CD4-positive, alpha-beta memory T cell (primary cell): ENCODE results near the gene ZEB2. TPM values are rescaled to one million over a fixed set of nuclear protein-coding genes. Genes with fewer than 3 reads are reported as not detected.

Experiments
- CTCF ChIA-PET: fragments of 350-600 bp; sonication (Branson Sonifier 250); formaldehyde crosslinking; loops from one replicate; lab custom pipeline; 2021; ENCODE audit warnings: inconsistent platforms; ENCODE audit not compliant: partially characterized antibody; lab: Charles Lee
- POLR2A ChIA-PET: fragments of 350-600 bp; sonication (Branson Sonifier 250); formaldehyde crosslinking; loops from one replicate; lab custom pipeline; 2021; ENCODE audit not compliant: partially characterized antibody; lab: Charles Lee
- DNase-seq, 5 donors: peaks; one replicate each; pipeline versions ENCODE4 v3.0.0 to v3.0.0-alpha.2; 2020 to 2022; ENCODE audit warnings: mixed read lengths in 1 of 5
- H3K27ac ChIP-seq: one replicate; pipeline ENCODE4 v1.7.0; 2013; ENCODE audit warnings: low read depth, low read length
- H3K27me3 ChIP-seq: 2 replicates; pipeline ENCODE4 v1.7.0; 2013; ENCODE audit warnings: mild to moderate bottlenecking, low read length, moderate library complexity; ENCODE audit not compliant: insufficient read depth
- H3K36me3 ChIP-seq: 2 replicates; pipeline ENCODE4 v1.7.0; 2013; ENCODE audit warnings: mild to moderate bottlenecking, low read length, moderate library complexity; ENCODE audit not compliant: insufficient read depth
- H3K4me1 ChIP-seq: 2 replicates; pipeline ENCODE4 v1.7.0; 2013; ENCODE audit warnings: mild to moderate bottlenecking, low read length, moderate library complexity; ENCODE audit not compliant: insufficient read depth
- H3K4me3 ChIP-seq, 2 donors: one replicate each; pipeline ENCODE4 v1.7.0; 2013; ENCODE audit warnings: low read length in 2 of 2, mild to moderate bottlenecking in 1 of 2
- H3K9me3 ChIP-seq, 2 donors: one replicate each; pipeline ENCODE4 v1.7.0; 2013; ENCODE audit warnings: low read length in 2 of 2, control low read depth in 1 of 2; ENCODE audit not compliant: control insufficient read depth in 1 of 2
- H3K27ac Mint-ChIP-seq, 7 donors: one replicate each; pipeline ENCODE4 v1.8.0; 2020 to 2021; ENCODE audit warnings: mixed read lengths in 7 of 7, mild to moderate bottlenecking in 6 of 7, inconsistent platforms in 3 of 7, moderate library complexity in 3 of 7
- H3K27me3 Mint-ChIP-seq, 2 donors: one replicate each; pipeline ENCODE4 v1.8.0; 2020 to 2021; ENCODE audit warnings: mixed read lengths in 2 of 2
- H3K36me3 Mint-ChIP-seq, 2 donors: one replicate each; pipeline ENCODE4 v1.8.0; 2020 to 2021; ENCODE audit warnings: mixed read lengths in 2 of 2, inconsistent platforms in 1 of 2, mild to moderate bottlenecking in 1 of 2
- H3K4me1 Mint-ChIP-seq, 4 donors: one replicate each; pipeline ENCODE4 v1.8.0; 2020 to 2021; ENCODE audit warnings: mixed read lengths in 4 of 4, mild to moderate bottlenecking in 1 of 4
- H3K4me3 Mint-ChIP-seq, 8 donors: one replicate each; pipeline ENCODE4 v1.8.0; 2020 to 2021; ENCODE audit warnings: mixed read lengths in 8 of 8, mild to moderate bottlenecking in 7 of 8, moderate library complexity in 6 of 8, inconsistent platforms in 3 of 8
- H3K9me3 Mint-ChIP-seq, 8 donors: one replicate each; pipeline ENCODE4 v1.8.0; 2020 to 2021; ENCODE audit warnings: mixed read lengths in 8 of 8, mild to moderate bottlenecking in 5 of 8, inconsistent platforms in 3 of 8, moderate library complexity in 1 of 8
- intact Hi-C: fragments of 100-400 bp; cut with micrococcal nuclease; formaldehyde crosslinking; loops from one replicate; pipeline ENCODE4 v1.15.1; 2023
- polyA plus RNA-seq, 2 donors: library from polyadenylated mRNA; unstranded; fragments of 300-500 nt; fragmentation: Illumina TruSeq; gene quantifications; one replicate each; pipeline ENCODE4 v1.2.3, GENCODE V29; 2021
- total RNA-seq, 2 experiments: library from RNA; stranded (reverse); gene quantifications; one replicate each; pipeline ENCODE4 v1.2.3, GENCODE V29; 2021

Gene ZEB2
- total and polyA plus RNA-seq, 4 experiments from 2014 or later = 0.83 to 5.2 (median 2.6) TPM

GRCh38 chr2:144517866-144518747 lies 1.8 kb downstream of the ZEB2 start:
- peak in 1 of 5 donors; percentile 19 for DNase-seq
- H3K36me3 Mint-ChIP-seq = peaks cover 3 to 4% of the 10 kb centered on the region in 2 donors
- H3K36me3 ChIP-seq = no peaks in the 10 kb centered on the region
- no peaks in the 10 kb centered on the region for H3K9me3 ChIP-seq
- peak overlapping the region in 4 of 7 donors; percentile 15 to 84 (median 66) for H3K27ac Mint-ChIP-seq
- peaks cover 0 to 2% (median 0%) of the 10 kb centered on the region in 8 donors for H3K9me3 Mint-ChIP-seq
- peak overlapping the region in 1 of 8 donors; percentile 98 for H3K4me3 Mint-ChIP-seq
- H3K4me1 ChIP-seq = peaks cover 31% of the 10 kb centered on the region
- peaks cover 35% of the 10 kb centered on the region for H3K27me3 ChIP-seq
- ChIA-PET CTCF (interaction anchor here (1.0 kb wide), 1 partner anchor 355 kb away, joined by 3 read pairs; no protein-coding TSS in a partner anchor), POLR2A (interaction anchor here (0.6 kb wide), 1 partner anchor 183 kb away, joined by 5 read pairs; no protein-coding TSS in a partner anchor)
- peaks cover 36 to 47% of the 10 kb centered on the region in 2 donors for H3K27me3 Mint-ChIP-seq
- H3K27ac ChIP-seq = peak overlapping the region; percentile 44
- H3K4me3 ChIP-seq = peak overlapping the region; percentile 36 to 63
- peaks cover 10 to 18% (median 15%) of the 10 kb centered on the region in 4 donors for H3K4me1 Mint-ChIP-seq
- intact Hi-C loops = loop anchor here (5.0 kb wide), 1 partner anchor 186 kb away; a partner anchor contains a TSS

GRCh38 chr2:144516981-144517865 lies 2.7 kb downstream of the ZEB2 start:
- Histone ChIP-seq H3K27me3 (peaks cover 26% of the 10 kb centered on the region), H3K27ac (peak overlapping the region; percentile 44)

GRCh38 chr2:144516411-144516980 lies 3.4 kb downstream of the ZEB2 start:
- no peaks in the 10 kb centered on the region for H3K9me3 ChIP-seq
- Mint-ChIP-seq H3K36me3 (peaks cover 3 to 4% of the 10 kb centered on the region in 2 donors), H3K27ac (peak overlapping the region in 6 of 7 donors; percentile 17 to 81 (median 53)), H3K9me3 (peaks cover 0 to 2% (median 0%) of the 10 kb centered on the region in 8 donors), H3K4me1 (peaks cover 7 to 11% (median 8%) of the 10 kb centered on the region in 4 donors), H3K4me3 (peak overlapping the region; percentile 75 to 92 (median 88)), H3K27me3 (peaks cover 36 to 48% of the 10 kb centered on the region in 2 donors)
- POLR2A ChIA-PET = no interaction called here
- H3K27ac ChIP-seq = peak overlapping the region; percentile 41
- DNase-seq = no peak
- peaks cover 27% of the 10 kb centered on the region for H3K4me1 ChIP-seq
- peak overlapping the region; percentile 33 to 51 for H3K4me3 ChIP-seq
- H3K36me3 ChIP-seq = no peaks in the 10 kb centered on the region
- intact Hi-C loops = loop anchor here (5.0 kb wide), 1 partner anchor 184 kb away; a partner anchor contains a TSS
- peaks cover 25% of the 10 kb centered on the region for H3K27me3 ChIP-seq
- CTCF ChIA-PET = no interaction called here

More at GRCh38 chr2:144516981-144517865, 2.7 kb downstream of the ZEB2 start:
- POLR2A ChIA-PET = no interaction called here
- Mint-ChIP-seq H3K9me3 (peaks cover 0 to 2% (median 0%) of the 10 kb centered on the region in 8 donors), H3K27ac (peak overlapping the region in 5 of 7 donors; percentile 80 to 94 (median 90)), H3K4me1 (peaks cover 7 to 11% (median 9%) of the 10 kb centered on the region in 4 donors), H3K27me3 (peaks cover 35 to 46% of the 10 kb centered on the region in 2 donors), H3K4me3 (peak overlapping the region in 3 of 8 donors; percentile 98 to 100 (median 99)), H3K36me3 (peaks cover 3 to 4% of the 10 kb centered on the region in 2 donors)
- peak; percentile 35 to 59 (median 54) for DNase-seq
- CTCF ChIA-PET = interaction anchor here (1.0 kb wide), 1 partner anchor 354 kb away, joined by 3 read pairs; no protein-coding TSS in a partner anchor
- H3K4me1 ChIP-seq = peaks cover 26% of the 10 kb centered on the region
- no peaks in the 10 kb centered on the region for H3K9me3 ChIP-seq
- peak overlapping the region; percentile 36 to 63 for H3K4me3 ChIP-seq
- H3K36me3 ChIP-seq = no peaks in the 10 kb centered on the region
- intact Hi-C loops = loop anchor here (5.0 kb wide), 1 partner anchor 185 kb away; a partner anchor contains a TSS

GRCh38 chr2:144515696-144516410 lies 4.1 kb downstream of the ZEB2 start:
- Mint-ChIP-seq H3K36me3 (peaks cover 3 to 4% of the 10 kb centered on the region in 2 donors), H3K9me3 (peaks cover 0 to 2% (median 0%) of the 10 kb centered on the region in 8 donors), H3K4me3 (peak overlapping the region; percentile 83 to 92 (median 88)), H3K4me1 (peaks cover 11 to 14% (median 12%) of the 10 kb centered on the region in 4 donors), H3K27ac (peak overlapping the region in 6 of 7 donors; percentile 17 to 82 (median 70)), H3K27me3 (peaks cover 32 to 47% of the 10 kb centered on the region in 2 donors)
- Histone ChIP-seq H3K4me1 (peaks cover 33% of the 10 kb centered on the region), H3K36me3 (no peaks in the 10 kb centered on the region), H3K4me3 (peak overlapping the region; percentile 33 to 51), H3K9me3 (no peaks in the 10 kb centered on the region), H3K27ac (peak overlapping the region; percentile 52), H3K27me3 (peaks cover 25% of the 10 kb centered on the region)
- ChIA-PET CTCF (no interaction called here), POLR2A (no interaction called here)
- intact Hi-C loops = loop anchor here (5.0 kb wide), 1 partner anchor 184 kb away; a partner anchor contains a TSS
- peak in 3 of 5 donors; percentile 25 to 47 (median 33) for DNase-seq

GRCh38 chr2:144515099-144515695 lies 4.7 kb downstream of the ZEB2 start:
- Mint-ChIP-seq H3K27me3 (peaks cover 32 to 47% of the 10 kb centered on the region in 2 donors), H3K36me3 (peaks cover 3 to 6% of the 10 kb centered on the region in 2 donors), H3K9me3 (peaks cover 0 to 2% (median 0%) of the 10 kb centered on the region in 8 donors), H3K4me1 (peaks cover 12 to 19% (median 17%) of the 10 kb centered on the region in 4 donors), H3K4me3 (peak overlapping the region; percentile 65 to 88 (median 83)), H3K27ac (peak overlapping the region in 4 of 7 donors; percentile 61 to 82 (median 70))
- CTCF ChIA-PET = no interaction called here
- POLR2A ChIA-PET = no interaction called here
- Histone ChIP-seq H3K36me3 (no peaks in the 10 kb centered on the region), H3K4me3 (peak overlapping the region in 1 of 2 donors; percentile 51), H3K4me1 (peaks cover 33% of the 10 kb centered on the region), H3K27me3 (peaks cover 25% of the 10 kb centered on the region), H3K27ac (peak overlapping the region; percentile 52), H3K9me3 (no peaks in the 10 kb centered on the region)
- no peak for DNase-seq
- intact Hi-C loops = loop anchor here (5.0 kb wide), 1 partner anchor 183 kb away; a partner anchor contains a TSS
